G401 (cell line): ENCODE data around the gene KLHDC7A. TPM values are rescaled to one million over a fixed set of nuclear protein-coding genes. Genes with fewer than 3 reads are reported as not detected.

Source experiments
- DNase-seq: peaks from one replicate; pipeline ENCODE4 v3.0.0-alpha.2; 2015; ENCODE audit warnings: low spot score
- in situ Hi-C: cut with HindIII; loops from 2 replicates; pipeline ENCODE4 v1.10.0; 2016; ENCODE audit warnings: low sequenced_read_pairs, mixed read lengths
- total RNA-seq: library from RNA; depleted of rRNA; stranded (reverse); fragments of >200 nt; shearing (Covaris generic); gene quantifications from 2 replicates; pipeline ENCODE4 v1.2.3, GENCODE V29; 2014

The KLHDC7A gene
- total RNA-seq, 1 experiment from 2014 or later, result 11.2 TPM

DNA sequence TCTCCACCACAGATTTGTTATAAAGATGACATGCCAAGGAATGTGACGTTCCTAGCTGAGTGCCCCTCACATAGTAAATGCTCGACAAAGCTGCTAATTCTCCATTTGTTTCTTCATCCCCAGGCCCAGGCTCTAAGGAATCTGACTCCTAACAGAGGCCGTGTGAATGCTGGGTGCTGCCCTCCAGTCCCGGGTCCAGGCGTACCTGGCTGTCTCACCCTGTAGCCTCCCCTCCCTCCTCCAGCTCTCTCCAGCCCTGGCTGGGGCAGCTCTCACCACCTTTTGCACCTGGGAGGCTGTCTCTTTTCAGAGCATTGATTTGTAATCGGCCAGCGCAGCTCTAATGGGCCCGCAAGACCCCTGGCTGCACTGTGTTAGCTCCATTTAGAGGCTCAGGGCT, 11.2 kb upstream of the KLHDC7A start:
- DNase-seq, result no peak
- in situ Hi-C loops, result no loop called here

DNA sequence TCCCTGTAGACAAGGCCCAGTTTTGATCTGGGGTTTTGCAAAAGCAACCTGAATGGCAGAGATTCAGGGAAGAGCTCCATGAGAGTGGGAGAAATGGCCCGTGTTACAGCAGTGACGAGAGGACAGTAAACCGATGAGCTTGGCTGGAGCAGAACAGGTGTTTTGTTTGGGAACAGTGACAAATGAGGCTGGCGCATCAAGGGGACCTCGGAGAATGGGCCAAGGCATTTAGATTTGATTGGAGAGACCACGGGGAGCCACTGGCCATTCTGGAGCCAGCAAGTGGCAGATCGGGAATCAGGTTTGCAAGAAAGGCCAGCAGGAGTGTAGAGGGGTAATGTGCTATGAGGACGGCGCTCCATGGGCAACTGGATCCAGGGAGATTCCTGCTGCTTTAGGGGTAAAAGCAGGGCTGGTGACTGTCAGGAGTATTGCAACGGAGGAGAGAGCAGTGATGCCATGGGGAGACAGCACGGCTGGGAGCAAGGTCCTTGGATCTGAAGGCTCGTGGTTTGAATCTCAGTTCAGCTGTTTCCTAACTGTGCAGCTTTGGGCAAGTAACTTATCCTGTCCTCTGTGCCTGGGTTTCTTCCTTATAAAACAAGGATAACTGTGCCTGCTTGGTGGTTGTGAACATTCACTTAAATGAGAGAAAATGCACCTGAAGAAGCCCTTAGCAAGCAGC, 9.9 kb upstream of the KLHDC7A start:
- DNase-seq, result peak; percentile 82
- in situ Hi-C loops, result no loop called here

GRCh38 chr1:18473195-18473815, 7.4 kb upstream of the KLHDC7A start:
- DNase-seq, result no peak
- in situ Hi-C loops, result no loop called here

DNA sequence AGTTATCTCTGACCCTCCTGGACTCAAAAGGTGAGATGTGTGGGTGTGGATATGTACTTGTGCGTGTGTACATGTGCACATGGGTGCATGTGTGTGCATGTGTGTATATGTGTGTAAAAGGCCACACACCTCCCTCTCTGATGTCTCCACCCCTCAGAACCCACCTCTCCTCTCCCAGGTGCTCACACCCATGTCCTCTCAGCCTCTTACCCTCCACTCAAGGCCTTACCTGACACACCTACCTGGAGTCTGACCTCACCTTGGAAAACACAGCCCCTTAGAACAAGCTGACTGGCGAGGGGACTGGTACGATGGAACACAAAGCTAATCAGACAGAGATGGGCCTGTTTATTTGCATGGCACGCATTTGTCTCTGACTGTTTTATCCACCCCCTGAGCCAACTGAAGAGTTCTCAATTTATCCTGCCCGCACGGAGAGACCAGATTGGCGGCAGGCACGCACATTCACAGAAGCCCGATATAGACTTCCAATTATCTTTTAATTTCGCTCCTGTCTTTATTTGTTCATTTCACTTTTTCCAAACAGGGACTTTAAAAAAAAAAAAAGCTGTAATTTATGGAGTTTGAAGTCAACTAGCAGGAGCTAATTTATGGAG, 6.1 kb upstream of the KLHDC7A start:
- DNase-seq, result no peak
- in situ Hi-C loops, result no loop called here

GRCh38 chr1:18475234-18475905, 5.4 kb upstream of the KLHDC7A start:
- no peak for DNase-seq
- in situ Hi-C loops, result no loop called here

GRCh38 chr1:18479454-18479853, 1.3 kb upstream of the KLHDC7A start:
- in situ Hi-C loops, result no loop called here
- DNase-seq, result no peak

DNA sequence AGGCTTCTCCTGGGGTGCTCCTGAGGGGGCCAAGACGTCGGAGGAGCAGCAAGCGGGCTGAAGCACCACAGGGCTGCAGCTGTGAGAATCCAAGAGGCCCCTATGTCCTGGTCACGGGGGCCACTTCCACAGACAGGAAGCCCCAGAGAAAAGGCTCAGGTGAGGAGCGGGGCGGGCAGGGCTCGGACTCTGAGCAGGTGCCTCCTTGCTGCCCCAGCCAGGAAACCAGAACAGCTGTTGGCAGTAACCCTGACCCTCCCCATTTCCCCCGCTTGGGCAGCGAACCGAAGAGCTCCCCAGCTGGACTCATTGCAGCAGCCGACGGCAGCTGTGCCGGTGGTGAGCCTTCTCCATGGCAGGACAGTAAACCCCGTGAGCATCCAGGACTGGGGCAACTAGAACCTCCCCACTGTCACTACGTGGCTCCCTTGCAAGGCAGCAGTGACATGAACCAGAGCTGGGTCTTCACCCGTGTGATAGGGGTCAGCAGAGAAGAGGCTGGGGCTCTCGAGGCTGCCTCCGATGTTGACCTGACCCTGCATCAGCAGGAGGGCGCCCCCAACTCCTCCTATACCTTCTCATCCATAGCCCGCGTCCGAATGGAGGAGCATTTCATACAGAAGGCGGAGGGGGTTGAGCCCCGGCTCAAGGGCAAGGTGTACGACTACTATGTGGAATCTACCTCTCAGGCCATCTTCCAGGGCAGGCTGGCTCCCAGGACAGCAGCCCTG, 625 bp downstream of the KLHDC7A start:
- in situ Hi-C loops, result no loop called here
- DNase-seq, result no peak

DNA sequence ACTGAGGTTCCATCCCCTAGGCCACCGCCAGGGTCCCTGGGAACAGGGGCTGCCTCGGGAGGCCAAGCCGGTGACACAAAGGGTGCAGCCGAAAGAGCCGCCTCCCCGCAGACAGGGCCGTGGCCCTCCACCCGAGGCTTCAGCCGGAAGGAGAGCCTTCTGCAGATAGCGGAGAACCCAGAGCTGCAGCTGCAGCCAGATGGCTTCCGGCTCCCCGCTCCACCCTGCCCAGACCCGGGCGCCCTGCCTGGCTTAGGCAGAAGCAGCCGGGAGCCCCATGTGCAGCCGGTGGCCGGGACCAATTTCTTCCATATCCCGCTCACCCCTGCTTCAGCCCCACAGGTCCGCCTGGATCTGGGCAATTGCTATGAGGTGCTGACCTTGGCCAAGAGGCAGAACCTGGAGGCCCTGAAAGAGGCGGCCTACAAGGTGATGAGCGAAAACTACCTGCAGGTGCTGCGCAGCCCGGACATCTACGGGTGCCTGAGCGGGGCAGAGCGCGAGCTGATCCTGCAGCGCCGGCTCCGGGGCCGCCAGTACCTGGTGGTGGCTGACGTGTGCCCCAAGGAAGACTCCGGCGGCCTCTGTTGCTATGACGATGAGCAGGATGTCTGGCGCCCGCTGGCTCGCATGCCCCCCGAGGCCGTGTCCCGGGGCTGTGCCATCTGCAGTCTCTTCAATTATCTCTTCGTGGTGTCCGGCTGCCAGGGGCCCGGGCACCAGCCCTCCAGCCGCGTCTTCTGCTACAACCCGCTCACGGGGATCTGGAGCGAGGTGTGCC, 1.4 kb downstream of the KLHDC7A start:
- peak; percentile 68 for DNase-seq
- in situ Hi-C loops, result no loop called here

DNA sequence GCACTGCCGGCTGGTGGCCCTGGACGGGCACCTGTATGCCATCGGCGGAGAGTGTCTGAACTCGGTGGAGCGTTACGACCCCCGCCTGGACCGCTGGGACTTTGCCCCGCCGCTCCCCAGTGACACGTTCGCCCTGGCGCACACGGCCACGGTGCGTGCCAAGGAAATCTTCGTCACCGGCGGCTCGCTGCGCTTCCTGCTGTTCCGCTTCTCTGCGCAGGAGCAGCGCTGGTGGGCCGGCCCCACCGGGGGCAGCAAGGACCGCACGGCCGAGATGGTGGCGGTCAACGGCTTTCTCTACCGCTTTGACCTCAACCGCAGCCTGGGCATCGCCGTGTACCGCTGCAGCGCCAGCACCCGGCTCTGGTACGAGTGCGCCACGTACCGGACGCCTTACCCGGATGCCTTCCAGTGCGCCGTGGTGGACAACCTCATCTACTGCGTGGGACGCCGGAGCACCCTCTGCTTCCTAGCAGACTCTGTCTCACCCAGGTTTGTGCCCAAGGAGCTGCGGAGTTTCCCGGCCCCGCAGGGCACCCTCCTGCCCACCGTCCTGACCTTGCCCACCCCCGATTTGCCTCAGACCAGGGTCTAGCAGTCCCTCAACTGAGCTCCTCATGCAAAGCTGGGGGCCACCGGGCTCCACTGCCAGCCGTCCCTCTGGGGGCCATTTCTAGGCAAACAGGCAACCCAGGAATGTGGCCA, 2.1 kb downstream of the KLHDC7A start:
- no peak for DNase-seq

DNA sequence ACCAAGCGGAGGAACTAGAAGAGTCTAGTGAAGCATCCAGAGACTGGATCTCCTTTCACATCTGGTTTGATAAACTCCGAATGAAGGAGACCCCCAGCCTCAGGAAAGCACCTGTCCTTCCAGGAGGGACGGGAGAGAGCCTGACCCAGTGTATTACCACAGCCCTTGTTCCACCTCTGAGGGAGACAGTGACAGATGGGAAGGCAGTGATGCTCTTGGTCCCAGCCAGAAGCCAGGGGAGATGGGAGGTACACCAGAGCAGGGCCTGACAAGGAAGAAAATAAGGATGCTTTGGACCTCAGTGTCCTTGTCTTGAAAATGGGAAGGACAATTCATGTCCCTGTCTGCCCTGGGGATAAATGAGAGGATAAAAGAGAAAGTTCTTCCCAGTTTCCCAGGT, 3.5 kb downstream of the KLHDC7A start:
- peak; percentile 78 for DNase-seq
- in situ Hi-C loops, result no loop called here

More for the DNA sequence above, 2.1 kb downstream of the KLHDC7A start:
- in situ Hi-C loops, result no loop called here

DNA sequence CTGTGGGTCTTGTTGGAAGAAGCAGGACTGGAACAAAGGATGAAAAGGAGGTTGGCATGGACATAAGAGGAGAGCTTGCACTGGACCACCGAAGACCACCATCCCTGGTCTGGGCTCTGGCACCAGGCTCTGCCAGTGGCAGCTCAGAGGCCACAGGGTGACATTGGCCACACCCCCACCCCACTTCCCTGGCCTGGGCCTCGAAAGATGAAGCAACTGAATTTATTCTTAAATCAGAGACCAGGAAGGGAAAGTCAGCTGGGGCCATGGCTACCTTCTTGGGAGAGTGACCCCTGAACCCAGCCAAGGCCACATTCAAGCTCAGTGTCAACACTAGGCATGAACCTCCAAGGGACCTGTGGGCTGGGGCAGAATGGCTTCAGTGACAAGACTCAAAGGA, 4.0 kb downstream of the KLHDC7A start:
- no peak for DNase-seq
- in situ Hi-C loops, result no loop called here

GRCh38 chr1:18485227-18485626, 4.5 kb downstream of the KLHDC7A start:
- in situ Hi-C loops, result no loop called here

DNA sequence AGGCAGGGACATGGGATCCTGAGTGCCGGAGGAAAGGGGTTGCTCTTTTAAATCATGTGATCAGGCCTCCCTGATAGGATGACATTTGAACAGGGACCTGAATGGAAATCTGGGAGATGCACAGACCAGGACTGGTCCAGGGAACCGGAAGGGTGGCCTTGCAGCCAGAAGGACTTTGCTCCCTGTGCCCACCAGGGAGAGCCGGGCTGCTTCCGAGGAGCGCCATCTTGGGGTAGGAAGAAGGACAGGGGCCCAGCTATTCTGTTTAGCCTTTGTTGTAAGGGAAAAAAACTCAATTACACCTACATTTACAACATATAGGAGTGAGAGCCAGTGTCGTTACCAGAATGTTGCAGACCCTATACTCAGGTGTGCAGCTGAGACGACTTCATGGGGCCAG, 5.5 kb downstream of the KLHDC7A start:
- in situ Hi-C loops, result no loop called here

More at GRCh38 chr1:18485227-18485626, 4.5 kb downstream of the KLHDC7A start:
- no peak for DNase-seq

DNA sequence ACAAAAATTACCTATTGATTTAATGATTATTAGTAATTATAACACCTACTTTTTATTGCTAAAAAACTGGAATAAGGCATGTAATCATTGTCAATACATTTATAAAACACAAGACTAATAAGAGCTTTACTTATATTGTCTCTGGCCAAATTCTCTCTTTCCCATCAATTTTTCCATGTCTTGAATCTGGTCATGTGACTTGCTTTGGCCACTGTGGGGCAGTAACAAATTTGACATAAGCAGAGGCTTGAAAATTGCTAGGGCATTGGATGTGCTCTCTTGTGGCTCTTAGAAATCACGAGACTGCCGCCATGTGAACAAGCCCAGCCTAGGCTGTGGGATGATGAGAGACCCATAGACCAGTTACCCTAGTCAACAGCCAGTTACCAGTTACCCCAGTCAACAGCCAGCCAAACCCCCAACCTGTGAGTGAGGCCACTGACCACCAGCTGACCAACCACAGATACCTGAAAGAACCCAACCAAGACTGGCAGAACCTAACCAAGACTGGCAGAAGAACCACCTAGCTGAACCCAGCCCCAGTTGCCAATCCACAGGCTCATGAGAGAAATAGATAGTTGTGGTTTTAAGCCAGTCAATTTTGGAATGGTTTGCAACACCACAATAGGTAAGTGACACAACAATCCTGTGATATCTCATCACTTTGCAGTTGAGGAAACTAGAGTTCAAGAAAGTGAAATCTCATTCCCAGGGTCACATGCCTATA, 8.8 kb downstream of the KLHDC7A start:
- in situ Hi-C loops, result no loop called here
- DNase-seq, result no peak

More for the DNA sequence above, 5.5 kb downstream of the KLHDC7A start:
- no peak for DNase-seq

DNA sequence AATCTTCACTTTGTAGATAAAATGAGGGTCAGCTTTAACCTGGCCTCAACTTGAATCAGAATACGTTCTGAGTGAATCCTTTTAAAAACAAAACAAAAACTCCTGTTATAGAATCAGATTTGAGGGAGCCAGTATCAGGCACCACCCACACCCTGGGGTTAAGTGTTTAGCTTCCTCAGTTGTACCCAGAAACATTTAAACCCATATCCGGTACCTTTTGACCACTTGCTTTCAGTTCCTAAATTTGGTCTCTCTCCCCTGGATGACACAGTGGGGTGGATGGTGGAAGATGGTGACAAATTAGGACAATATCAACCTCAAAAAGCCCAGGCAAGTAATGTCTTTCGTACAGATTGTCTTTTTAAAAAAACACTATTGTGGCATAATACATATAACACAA, 10.4 kb downstream of the KLHDC7A start:
- no peak for DNase-seq
- in situ Hi-C loops, result no loop called here

DNA sequence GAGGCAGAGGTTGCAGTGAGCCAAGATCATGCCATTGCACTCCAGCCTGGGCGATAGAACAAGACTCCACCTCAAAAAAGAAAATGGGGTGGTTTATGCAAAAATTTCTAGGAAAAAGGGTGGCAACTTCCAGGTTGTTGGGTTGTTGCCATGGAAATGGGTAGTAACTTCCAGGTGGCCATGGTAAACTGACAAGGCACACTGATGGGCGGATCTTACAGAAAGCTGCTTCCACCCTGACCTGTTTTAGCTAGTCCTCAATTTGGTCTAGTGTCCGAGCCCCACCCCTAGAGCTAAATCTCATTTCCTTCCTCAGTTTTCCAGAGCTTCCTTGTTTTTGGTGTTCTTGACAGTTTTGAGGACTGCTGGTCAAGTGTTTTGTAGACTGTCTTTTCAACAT, 13.6 kb downstream of the KLHDC7A start:
- in situ Hi-C loops, result no loop called here
- DNase-seq, result no peak

GRCh38 chr1:18495635-18496034, 14.9 kb downstream of the KLHDC7A start:
- no peak for DNase-seq
- in situ Hi-C loops, result no loop called here

DNA sequence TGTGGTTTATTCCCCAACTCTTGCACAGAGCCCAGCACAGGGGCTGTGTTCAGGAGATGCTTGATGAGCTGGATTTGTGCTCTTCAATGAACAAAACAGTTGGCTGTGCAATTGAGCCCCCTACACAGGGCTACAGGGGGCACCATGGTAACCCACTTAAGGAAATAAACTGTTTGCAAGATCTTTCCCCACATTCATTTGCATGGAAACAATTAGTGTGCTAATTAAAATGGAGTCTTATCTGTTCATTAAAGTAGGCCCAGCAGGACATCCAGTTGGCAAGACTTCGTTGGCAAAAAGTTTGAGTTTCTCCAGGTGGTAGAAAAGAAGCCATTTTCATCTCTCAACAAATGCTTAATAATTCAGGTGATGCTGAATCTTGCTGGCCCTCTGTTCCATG, 15.3 kb downstream of the KLHDC7A start:
- in situ Hi-C loops, result no loop called here
- no peak for DNase-seq
